Measurements from ENCODE around the gene AGMO. TPM values are rescaled to one million over a fixed set of nuclear protein-coding genes. Genes with fewer than 3 reads are reported as not detected.

Gene AGMO
- total RNA-seq, 1 donor from 2014 or later: 0.20 TPM

- ATAC-seq (no peak), DNase-seq (no peak)
- Histone ChIP-seq H3K27ac (no peak overlapping the region), H3K36me3 (no peaks in the 10 kb centered on the region), H3K27me3 (no peaks in the 10 kb centered on the region), H3K4me3 (no peak overlapping the region), H3K4me1 (no peaks in the 10 kb centered on the region), H3K9me3 (no peaks in the 10 kb centered on the region)
- intact Hi-C loops (cut with DNase I): no loop called here
- TF ChIP-seq CTCF (IDR thresholded peaks at IDR 0.05): no peak
Measured at GRCh38 chr7:15419596-15419995, 142.2 kb downstream of the AGMO start.

GRCh38 chr7:15418264-15418663 is 143.6 kb downstream of the AGMO start:
- no peaks in the 10 kb centered on the region for H3K27me3 ChIP-seq
- intact Hi-C loops (cut with DNase I): no loop called here
- DNase-seq (no peak), ATAC-seq (no peak)
- no peak for TF ChIP-seq CTCF (IDR thresholded peaks at IDR 0.05)
- H3K4me1 ChIP-seq: no peaks in the 10 kb centered on the region
- H3K9me3 ChIP-seq: no peaks in the 10 kb centered on the region
- no peak overlapping the region for H3K4me3 ChIP-seq
- no peaks in the 10 kb centered on the region for H3K36me3 ChIP-seq
- no peak overlapping the region for H3K27ac ChIP-seq

- no peak for ATAC-seq
- no peak overlapping the region for H3K4me3 ChIP-seq
- no peak for TF ChIP-seq CTCF (IDR thresholded peaks at IDR 0.05)
- intact Hi-C loops (cut with DNase I): no loop called here
- no peak for DNase-seq
- no peaks in the 10 kb centered on the region for H3K27me3 ChIP-seq
- H3K36me3 ChIP-seq: no peaks in the 10 kb centered on the region
- no peaks in the 10 kb centered on the region for H3K4me1 ChIP-seq
- no peaks in the 10 kb centered on the region for H3K9me3 ChIP-seq
- H3K27ac ChIP-seq: no peak overlapping the region
Measured at GRCh38 chr7:15417341-15417988, 144.3 kb downstream of the AGMO start.

- Histone ChIP-seq H3K9me3 (no peaks in the 10 kb centered on the region), H3K4me1 (no peaks in the 10 kb centered on the region), H3K36me3 (no peaks in the 10 kb centered on the region), H3K27ac (no peak overlapping the region), H3K27me3 (no peaks in the 10 kb centered on the region), H3K4me3 (no peak overlapping the region)
- intact Hi-C loops (cut with DNase I): no loop called here
- ATAC-seq (no peak), DNase-seq (no peak)
- TF ChIP-seq CTCF (IDR thresholded peaks at IDR 0.05): no peak
Measured at GRCh38 chr7:15411019-15411418, 150.8 kb downstream of the AGMO start.

GRCh38 chr7:15407910-15408309 is 153.9 kb downstream of the AGMO start:
- ATAC-seq (no peak), DNase-seq (no peak)
- Histone ChIP-seq H3K4me1 (no peaks in the 10 kb centered on the region), H3K27me3 (no peaks in the 10 kb centered on the region), H3K4me3 (no peak overlapping the region), H3K9me3 (no peaks in the 10 kb centered on the region), H3K36me3 (no peaks in the 10 kb centered on the region), H3K27ac (no peak overlapping the region)
- intact Hi-C loops (cut with DNase I): no loop called here
- TF ChIP-seq CTCF (IDR thresholded peaks at IDR 0.05): no peak

- TF ChIP-seq CTCF (IDR thresholded peaks at IDR 0.05): no peak
- no peak overlapping the region for H3K27ac ChIP-seq
- DNase-seq (no peak), ATAC-seq (no peak)
- H3K4me1 ChIP-seq: no peaks in the 10 kb centered on the region
- H3K9me3 ChIP-seq: no peaks in the 10 kb centered on the region
- H3K27me3 ChIP-seq: no peaks in the 10 kb centered on the region
- H3K36me3 ChIP-seq: no peaks in the 10 kb centered on the region
- intact Hi-C loops (cut with DNase I): no loop called here
- no peak overlapping the region for H3K4me3 ChIP-seq
Measured at GRCh38 chr7:15403751-15404150, 158.1 kb downstream of the AGMO start.
